Left renal pelvis (tissue), 4 donors: Measurements from ENCODE around the gene NDUFB1. TPM values are rescaled to one million over a fixed set of nuclear protein-coding genes. Genes with fewer than 3 reads are reported as not detected.
A peak's percentile ranks its signal among the peaks of the same experiment; 100 is the strongest.

Source experiments
- DNase-seq, 4 donors: peaks; one replicate each; pipeline ENCODE4 v3.0.0-alpha.2; 2013; ENCODE audit warnings: low read depth in 4 of 4, low spot score in 3 of 4
- polyA plus RNA-seq, 4 donors: library from polyadenylated mRNA; unstranded; fragments of 120-200 nt; gene quantifications; one replicate each; pipeline ENCODE4 v1.2.1, GENCODE V29; 2013; ENCODE audit not compliant: insufficient read length in 4 of 4

Gene NDUFB1
- polyA plus RNA-seq = 100 to 1,000 TPM; 121 to 192 (median 185) TPM

DNA sequence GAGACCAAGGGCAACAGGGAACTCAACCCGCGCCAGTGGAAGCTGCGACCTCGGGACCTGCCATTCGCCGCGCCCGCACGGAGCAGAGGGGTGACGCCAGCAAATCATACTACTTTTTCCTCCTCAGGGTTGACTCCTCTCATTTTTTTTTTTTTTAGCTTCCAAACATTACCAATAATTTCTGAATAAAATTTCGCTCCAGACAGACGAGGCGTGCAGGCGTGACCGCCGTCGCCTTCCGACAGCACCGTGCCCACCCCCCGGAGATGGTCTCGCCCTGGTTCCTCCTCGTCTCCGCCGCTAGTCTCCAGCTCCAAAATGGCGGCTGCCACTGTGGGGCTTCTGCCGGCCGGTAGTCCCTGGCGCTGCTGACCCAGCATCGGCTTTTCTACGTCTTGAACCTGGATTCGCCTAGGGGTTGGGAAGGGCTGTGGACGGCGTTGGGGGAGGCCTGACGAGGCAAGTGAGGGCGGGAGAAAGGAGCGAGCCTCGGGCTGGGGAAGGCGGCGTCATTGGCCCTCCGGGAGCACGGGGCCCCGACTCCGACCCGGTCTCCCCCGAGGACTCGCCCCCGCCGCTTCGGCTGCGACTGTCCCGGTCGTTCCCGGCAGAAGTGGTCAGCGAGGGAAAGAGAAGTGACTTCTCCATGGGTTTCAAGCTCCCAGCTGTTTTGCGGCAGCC lies at the start of gene NDUFB1, which contains the start of gene CPSF2:
NDUFB1 (minus strand) TSS at position 37 of the 681 bp plus-strand sequence. CDS start 4,069 bp downstream, outside the sequence.
CPSF2 (plus strand) TSS at position 300 of the 681 bp plus-strand sequence. CDS start 9,016 bp downstream, outside the sequence.
- DNase-seq = peak; percentile 63 to 74 (median 70)

- no peak for DNase-seq
Measured at GRCh38 chr14:92164958-92165357, 43.5 kb upstream of the NDUFB1 start.

- no peak for DNase-seq
Measured at GRCh38 chr14:92161521-92161920, 40.0 kb upstream of the NDUFB1 start.

GRCh38 chr14:92160619-92161018 lies 39.1 kb upstream of the NDUFB1 start:
- no peak for DNase-seq

DNA sequence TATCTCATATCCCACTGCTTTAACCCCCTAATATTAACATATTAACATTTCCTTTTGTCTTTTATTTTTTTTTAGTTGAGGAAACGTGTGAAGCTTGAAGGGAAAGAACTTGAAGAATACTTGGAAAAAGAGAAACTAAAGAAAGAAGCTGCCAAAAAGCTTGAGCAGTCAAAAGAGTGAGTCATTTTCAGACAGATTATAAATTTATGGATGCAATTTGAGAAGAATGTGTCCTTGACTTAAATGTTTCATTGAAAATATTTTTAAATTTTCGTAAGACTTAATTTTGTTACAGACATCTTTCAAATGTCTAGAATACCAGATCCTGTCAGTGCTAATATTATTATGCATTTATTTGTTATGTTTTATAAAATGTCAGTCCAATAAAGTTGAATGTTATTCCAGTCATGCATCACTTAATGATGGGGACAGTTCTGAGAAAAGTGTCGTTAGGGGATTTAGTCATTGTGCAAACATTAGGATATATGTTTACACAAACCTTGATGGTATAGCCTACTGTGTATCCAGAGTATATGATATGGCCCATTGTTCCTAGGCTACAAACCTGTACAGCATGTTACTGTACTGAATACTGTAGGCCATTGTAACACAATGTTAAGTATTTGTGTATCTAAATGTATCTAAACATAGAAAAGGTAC lies 32.9 kb upstream of the NDUFB1 start:
- no peak for DNase-seq

DNA sequence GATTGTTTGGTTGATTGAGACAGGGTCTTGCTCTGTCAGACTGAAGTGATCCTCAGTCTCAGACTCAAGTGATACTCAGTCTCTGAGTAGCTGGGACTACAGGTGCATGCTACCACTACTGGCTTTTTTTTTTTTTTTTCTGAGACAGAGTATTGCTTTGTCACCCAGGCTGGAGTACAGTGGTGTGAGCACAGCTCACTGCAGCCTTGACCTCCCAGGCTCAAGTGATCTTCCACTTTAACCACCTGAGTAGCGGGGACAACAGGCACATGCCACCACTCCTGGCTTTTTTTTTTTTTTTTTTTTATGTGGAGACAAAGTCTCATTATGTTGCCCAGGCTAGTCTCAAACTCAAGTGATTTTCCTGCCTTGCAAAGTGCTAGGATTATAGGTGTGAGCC lies 32.1 kb upstream of the NDUFB1 start:
- DNase-seq = no peak

GRCh38 chr14:92144708-92145107 lies 23.2 kb upstream of the NDUFB1 start:
- no peak for DNase-seq

GRCh38 chr14:92143962-92144361 lies 22.5 kb upstream of the NDUFB1 start:
- DNase-seq = no peak

DNA sequence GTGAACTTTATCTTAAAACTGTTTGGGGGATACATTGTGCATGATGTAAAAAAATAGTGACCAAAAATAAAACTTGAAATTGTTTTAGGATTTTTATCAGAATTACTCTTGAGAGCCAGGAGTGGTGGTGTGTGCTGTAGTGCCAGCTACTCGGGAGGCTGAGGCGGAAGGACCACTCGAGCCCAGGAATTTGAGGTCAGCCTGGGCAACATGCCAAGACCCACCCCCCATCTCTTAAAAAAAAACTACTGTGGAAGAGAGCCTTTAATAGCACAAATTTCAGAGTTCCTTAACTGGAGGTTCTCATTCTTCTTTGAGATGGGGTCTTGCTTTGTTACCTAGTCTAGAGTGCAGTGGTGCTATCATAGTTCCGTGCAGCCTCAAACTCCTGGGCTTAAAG lies 21.8 kb upstream of the NDUFB1 start:
- no peak for DNase-seq

DNA sequence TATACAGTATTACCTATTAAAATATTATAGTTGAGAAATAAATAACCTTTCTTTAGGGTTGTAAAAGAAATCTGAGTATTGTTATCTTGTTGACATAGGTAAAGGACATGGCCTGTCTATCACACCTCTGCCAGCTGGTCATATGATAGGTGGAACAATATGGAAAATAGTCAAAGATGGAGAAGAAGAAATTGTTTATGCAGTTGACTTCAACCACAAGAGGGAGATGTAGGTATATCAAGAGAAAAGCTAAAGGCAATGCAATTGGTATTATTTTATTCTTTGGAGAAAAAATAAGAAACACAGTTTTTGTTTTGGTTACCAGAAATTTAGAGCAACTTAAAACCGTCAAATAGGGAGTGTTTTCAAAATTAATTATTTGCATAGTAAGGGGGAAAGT lies 13.8 kb upstream of the NDUFB1 start:
- DNase-seq = no peak

DNA sequence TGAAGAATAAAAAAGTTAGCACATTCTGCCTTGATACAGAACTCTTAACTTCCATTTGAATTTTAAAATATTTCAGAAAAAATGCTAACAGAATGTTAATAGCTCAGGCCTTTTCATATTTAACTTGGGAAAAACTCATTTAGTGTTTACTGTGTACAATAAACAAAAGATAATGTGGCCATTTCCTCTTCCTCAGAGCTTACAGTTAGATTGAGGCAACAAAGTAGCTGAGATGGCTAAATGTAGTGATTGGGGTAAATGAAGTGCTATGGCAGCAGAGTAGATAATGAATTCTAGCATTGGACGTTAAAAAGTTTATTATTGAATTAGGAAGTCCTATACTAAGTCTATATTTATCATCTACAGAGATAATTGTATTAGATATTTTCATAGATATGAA lies 12.9 kb upstream of the NDUFB1 start:
- no peak for DNase-seq

GRCh38 chr14:92122761-92123160 lies 1.3 kb upstream of the NDUFB1 start:
- DNase-seq = no peak

DNA sequence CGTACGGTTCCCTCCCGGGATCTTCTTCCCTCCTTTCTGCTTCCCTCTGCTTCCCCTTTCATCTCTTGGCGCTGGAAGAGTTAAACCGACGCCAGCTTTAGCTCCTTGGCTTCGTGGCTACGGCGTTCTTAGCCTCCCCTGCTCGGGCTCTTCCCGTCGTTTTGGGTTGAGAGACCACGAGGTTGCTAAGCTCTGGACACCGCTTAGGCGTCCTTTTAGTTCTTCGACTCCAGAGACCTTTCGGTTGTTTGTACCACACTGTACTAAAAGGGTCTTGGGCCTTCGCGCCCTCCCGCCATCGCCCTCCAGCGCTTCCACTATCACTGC lies 808 bp upstream of the NDUFB1 start:
- DNase-seq = peak in 2 of 4 donors; percentile 33 to 48

GRCh38 chr14:92121207-92121669 lies 268 bp downstream of the NDUFB1 start:
- DNase-seq = peak in 1 of 4 donors; percentile 17

- no peak for DNase-seq
Measured at GRCh38 chr14:92109490-92109889, 12.0 kb downstream of the NDUFB1 start.

DNA sequence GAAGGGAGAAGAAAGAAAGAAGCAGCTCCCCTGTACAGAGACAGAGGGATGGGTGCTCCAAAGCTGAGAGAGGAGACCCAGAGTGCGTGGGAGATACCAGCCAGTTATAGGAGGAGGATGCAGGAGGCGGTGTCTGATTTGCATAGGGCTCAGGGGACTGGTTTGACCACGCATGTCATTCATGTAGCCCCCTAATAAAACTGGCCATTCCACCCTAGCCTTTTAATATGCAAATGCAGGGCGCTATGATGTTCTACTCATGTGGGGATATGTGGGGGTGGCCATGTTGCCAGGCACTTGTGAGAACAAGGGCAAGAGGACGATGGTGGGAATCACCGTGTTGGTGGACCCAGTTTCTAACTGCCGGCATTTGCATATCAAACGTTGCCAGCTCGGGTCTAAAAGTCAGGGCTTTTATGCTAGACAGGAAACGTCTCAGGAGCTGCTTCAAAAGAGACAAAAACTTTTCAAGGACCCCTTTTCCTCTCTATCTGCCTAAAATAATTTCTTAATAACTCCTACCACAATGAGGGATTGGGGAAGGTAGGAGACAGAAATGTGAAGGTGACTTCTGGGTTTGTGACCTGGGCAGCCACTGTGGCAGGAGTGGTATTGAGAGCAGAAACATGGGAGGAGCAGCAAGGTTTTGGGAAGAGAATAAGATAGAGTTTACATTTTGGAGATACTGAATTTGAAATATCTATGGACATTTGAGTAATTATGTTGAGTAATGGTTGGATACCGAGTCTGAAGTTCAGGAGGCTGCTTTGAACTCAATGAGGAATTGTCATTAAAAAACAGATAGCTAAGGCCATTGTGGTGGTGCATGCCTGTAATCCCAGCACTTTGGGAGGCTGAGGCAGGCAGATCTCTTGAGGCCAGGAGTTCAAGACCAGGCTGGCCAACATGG lies 12.9 kb downstream of the NDUFB1 start:
- peak in 2 of 4 donors; percentile 7 to 9 for DNase-seq

- DNase-seq = peak; percentile 86 to 96 (median 92)
Measured at GRCh38 chr14:92106143-92106926, 15.2 kb downstream of the NDUFB1 start, which contains the start of gene ATXN3. Gene ATXN3 (minus strand): TSS chr14:92106582. CDS start chr14:92106552, 30 bp downstream.

- DNase-seq = peak in 2 of 4 donors; percentile 22 to 55
Measured at GRCh38 chr14:92105893-92106142, 15.7 kb downstream of the NDUFB1 start.

GRCh38 chr14:92105073-92105892 lies 16.2 kb downstream of the NDUFB1 start:
- DNase-seq = no peak
